Skin epidermis (tissue), 12 donors: ENCODE data around the gene SERPINA4.

Experiments used
- H3K27ac ChIP-seq, 21 experiments: fragments of 200-600 bp; sonication (generic) in 11 of 21; one replicate each; pipeline ENCODE4 v1.5.0; 2020; ENCODE audit warnings: mild to moderate bottlenecking in 3 of 21, inconsistent platforms in 2 of 21, moderate library complexity in 2 of 21
- H3K4me3 ChIP-seq, 7 experiments: fragments of 200-600 bp; sonication (generic) in 2 of 7; one replicate each; pipeline ENCODE4 v1.5.0; 2020; ENCODE audit warnings: inconsistent platforms in 2 of 7, mild to moderate bottlenecking in 2 of 7, moderate library complexity in 1 of 7

The SERPINA4 gene, protein sequence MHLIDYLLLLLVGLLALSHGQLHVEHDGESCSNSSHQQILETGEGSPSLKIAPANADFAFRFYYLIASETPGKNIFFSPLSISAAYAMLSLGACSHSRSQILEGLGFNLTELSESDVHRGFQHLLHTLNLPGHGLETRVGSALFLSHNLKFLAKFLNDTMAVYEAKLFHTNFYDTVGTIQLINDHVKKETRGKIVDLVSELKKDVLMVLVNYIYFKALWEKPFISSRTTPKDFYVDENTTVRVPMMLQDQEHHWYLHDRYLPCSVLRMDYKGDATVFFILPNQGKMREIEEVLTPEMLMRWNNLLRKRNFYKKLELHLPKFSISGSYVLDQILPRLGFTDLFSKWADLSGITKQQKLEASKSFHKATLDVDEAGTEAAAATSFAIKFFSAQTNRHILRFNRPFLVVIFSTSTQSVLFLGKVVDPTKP

DNA sequence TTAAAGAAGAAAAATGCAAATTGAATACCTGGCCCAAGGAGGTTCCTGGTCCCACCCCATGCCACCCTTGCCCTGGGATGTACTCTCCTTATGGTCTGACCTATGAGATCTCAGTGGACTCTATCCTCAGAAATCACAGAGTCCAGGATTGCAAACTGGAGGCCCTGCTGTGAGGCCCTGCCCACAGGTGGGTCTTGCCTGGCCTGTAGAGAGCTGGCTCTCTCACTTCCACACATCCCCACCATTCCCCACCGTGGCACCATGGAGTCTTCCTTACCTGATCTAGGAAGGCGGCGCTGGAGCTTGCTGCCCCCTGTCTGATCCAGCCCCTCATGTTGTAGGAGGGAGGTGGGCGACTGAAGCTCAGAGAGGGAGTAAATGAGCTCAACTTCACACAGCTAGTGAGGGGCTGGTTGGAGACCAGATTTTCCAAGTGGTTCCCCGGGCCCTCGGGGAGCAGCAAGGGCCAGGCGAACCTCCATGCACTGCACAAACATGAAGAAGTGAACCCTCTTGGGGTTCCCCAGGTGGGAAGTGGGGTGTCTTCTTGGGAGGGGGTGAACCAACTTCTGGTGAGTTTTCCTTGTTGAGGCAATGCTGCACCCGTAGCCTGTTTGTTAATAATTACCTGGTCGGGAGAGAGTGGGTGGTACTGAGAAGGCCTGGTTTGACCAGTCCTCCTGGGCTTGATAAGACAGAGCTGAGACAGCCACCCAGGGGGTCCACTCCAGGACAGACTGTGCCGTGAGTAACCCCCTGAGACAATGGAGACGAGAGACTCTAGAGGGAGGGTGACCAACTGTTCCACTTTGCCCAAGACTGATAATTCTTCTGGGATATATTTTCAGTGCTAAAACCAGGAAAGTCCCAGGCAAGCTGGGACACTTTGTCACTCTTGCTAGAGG is at the start of gene SERPINA4:
Gene SERPINA4 (plus strand): TSS at position 692 of the 905 bp plus-strand sequence. CDS start 2,041 bp downstream, outside the sequence.
- Histone ChIP-seq H3K27ac (no peak within 1 kb of the TSS), H3K4me3 (no peak within 1 kb of the TSS)

DNA sequence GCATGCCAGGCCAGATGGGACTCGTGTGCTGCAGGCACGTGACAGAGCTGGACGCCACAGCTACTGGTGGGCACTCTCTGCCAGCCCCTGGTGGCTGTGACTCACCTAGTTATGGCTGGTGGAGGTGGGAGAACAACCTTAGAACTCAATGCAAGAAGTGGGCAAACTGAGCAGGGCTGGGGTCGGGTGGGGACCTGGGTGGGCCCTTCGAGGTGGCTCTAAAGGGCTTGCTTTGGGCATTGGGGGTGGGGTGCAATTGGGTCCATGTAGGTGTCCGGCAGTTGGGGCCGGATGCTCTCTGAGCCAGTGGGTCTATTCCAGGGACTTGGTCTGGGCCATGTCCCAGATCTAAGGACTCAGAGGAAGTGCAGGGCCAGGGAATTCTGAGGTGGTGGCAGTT is 46.9 kb upstream of the SERPINA4 start:
- Histone ChIP-seq H3K4me3 (no peak overlapping the region), H3K27ac (peak overlapping the region in 1 of 21 experiments; percentile 24)

DNA sequence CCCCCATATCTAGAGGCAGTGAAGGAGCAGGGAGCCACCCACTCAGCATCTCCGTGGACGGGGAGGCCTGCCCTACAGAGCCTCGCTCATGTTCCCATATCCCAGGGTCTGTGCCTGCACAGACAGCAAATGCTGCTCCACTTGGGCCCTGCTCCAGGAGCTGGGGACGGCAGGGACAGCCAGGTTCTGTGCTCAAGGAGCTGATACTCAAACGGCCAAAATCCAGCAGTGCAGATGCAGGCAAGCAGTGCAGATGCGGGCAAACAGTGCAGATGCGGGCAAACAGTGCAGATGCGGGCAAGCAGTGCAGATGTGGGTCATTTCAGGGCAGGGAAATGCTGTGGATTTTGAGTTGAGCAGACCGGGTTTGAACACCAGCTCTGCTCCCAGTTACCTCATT is 45.8 kb upstream of the SERPINA4 start:
- no peak overlapping the region for H3K4me3 ChIP-seq
- H3K27ac ChIP-seq: peak overlapping the region in 2 of 21 experiments; percentile 59 to 70

DNA sequence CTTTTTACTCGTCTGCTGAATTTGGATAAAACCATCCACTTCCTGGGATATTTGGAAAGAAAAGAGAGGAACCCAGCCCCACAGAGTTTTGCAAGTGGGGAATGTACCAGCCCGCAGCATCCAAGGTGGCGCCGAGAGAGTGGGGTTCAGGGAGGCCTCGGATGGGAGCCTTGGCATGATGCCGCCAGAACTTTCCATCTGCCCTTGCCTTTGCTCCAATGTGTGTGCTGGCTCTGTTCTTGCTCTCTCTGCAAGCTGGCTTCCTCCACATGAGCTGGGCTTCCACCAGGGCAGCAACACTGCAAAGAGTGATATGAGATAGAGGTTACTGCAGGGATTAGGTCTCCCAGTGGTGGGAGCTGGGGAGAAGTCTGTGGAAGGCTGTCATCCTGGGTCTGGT is 45.4 kb upstream of the SERPINA4 start:
- Histone ChIP-seq H3K4me3 (no peak overlapping the region), H3K27ac (peak overlapping the region in 5 of 21 experiments; percentile 23 to 74 (median 65))

DNA sequence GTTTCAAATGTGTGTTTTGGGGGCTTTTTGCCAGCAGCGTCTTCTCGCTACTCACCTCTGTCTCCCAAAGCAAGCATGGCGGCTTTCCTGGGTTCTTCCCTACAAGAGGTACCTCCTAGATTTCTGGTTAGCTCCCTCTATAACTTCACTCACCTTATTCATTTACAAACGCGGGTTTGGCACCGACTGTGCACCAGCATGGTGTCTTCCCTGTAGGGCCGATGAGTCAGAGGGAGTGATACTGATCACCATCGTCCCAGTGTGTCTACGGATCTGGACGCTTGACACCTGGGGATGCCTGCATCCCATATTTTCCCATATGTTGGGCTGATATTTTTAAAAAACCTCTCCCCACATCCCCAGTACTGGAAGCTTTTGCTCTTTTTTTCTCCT is 44.0 kb upstream of the SERPINA4 start:
- H3K4me3 ChIP-seq: no peak overlapping the region
- H3K27ac ChIP-seq: peak overlapping the region in 12 of 21 experiments; percentile 9 to 74 (median 52)

- H3K27ac ChIP-seq: peak overlapping the region in 12 of 21 experiments; percentile 9 to 74 (median 58)
- no peak overlapping the region for H3K4me3 ChIP-seq
These were observed 43.5 kb upstream of the SERPINA4 start for GRCh38 chr14:94517641-94518257.

- Histone ChIP-seq H3K4me3 (no peak overlapping the region), H3K27ac (no peak overlapping the region)
These were observed 39.7 kb upstream of the SERPINA4 start for GRCh38 chr14:94521375-94522114.

DNA sequence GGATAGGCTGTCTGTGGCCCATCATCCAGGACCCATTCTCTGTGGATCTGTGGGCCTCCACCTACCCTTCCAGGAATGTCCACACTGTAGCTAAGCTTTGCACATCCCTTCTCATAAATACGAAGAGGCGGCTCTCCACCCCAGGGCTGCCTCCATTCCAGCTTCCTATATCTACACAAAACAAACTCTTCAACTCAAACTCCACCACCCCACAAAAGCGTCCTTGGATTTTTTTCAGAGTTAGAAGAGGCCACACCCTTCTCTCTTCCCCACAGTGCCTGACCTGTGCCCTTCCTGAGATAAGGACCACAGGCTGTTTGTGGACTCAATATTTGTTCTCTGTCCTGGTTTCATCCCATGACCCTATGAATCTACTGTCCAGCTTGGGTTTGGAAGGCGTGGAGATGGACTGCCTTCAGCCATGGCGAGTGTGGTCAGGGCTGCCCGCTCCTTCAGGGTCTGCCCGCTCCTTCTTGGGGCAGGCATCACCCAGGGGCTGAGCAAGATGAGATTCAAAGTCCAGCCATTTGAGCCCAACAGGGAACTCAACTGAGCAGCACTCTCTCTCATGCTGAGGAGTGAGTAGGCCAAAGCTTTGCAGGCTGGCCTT is 39.0 kb upstream of the SERPINA4 start:
- Histone ChIP-seq H3K4me3 (no peak overlapping the region), H3K27ac (no peak overlapping the region)

- Histone ChIP-seq H3K4me3 (no peak overlapping the region), H3K27ac (no peak overlapping the region)
These were observed 38.0 kb upstream of the SERPINA4 start for GRCh38 chr14:94523265-94523664.

DNA sequence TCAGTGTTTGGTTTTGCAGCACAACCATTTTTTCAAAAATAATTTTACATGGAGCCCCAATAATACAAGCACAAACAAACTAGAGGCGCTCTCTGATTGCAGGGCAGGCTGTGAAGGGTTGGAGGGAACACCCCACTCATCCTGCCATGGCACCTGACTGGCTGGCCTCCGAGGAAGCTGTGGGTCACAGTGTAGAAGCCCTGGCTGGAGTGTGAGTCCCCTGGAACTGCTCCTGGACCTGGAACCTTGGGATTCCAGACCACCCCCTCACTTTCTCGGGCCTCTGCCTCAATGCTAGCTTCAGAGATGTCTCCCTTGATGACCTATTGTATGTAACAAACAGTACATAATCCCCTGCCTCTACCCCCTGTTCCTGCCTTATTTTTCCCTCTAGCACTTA is 37.1 kb upstream of the SERPINA4 start:
- Histone ChIP-seq H3K27ac (no peak overlapping the region), H3K4me3 (no peak overlapping the region)

DNA sequence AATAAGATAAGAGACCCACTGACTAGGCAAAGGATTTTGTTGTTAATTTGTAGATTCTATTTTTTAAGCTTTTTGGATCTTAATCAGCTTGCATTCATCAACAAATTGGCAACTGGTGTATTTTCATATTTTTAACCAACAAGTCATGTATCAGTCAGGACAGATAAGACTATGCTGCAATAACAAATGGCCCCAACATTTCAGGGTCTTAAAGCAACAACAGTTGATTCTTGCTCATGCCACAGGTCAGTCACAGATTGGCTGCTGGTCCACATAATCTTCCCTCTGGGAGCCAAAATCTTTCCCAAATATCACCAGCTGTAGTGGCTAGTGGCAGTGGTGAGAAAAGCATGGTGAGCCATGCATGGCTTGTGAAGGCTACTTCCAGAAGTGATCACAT is 30.1 kb upstream of the SERPINA4 start:
- Histone ChIP-seq H3K4me3 (no peak overlapping the region), H3K27ac (no peak overlapping the region)

DNA sequence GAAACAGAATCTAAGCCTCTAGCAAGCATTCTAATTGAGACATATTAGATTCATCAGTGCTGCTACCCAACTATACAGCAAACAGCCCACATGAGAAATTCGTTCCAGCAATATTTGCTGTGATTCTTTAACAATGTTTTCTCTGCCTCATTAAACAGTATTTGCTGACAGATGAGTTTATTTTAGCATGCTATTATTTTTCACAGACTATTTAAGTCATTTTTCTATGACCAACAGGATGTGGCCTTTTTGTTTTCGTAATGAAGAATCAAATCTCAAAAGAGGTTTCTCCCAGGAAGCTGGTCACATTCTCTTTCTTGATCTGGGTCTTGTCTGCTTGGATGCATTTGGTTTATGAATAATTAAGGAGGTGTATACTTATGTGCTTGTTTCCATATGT is 28.8 kb upstream of the SERPINA4 start:
- Histone ChIP-seq H3K4me3 (no peak overlapping the region), H3K27ac (peak overlapping the region in 1 of 21 experiments; percentile 24)

DNA sequence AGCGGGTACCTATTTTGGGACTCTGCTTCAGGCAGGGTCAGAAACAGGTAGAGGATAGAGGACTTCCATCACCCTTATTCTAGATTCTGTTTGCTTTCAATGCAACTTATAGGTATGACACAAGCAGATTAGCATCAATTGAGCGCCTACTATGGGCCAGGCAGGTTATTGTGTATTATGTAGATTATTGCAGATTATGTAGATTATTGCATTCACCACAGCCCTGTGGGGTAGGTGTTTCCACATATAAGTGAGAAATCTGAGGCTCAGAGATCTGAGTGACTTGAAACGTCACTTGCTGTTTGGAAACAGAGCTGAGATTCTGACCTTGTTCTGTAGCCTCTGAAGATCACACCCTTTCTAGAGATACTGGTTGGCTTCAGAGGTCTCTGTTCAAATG is 25.7 kb upstream of the SERPINA4 start:
- no peak overlapping the region for H3K4me3 ChIP-seq
- no peak overlapping the region for H3K27ac ChIP-seq

- no peak overlapping the region for H3K27ac ChIP-seq
- H3K4me3 ChIP-seq: no peak overlapping the region
These were observed 24.4 kb upstream of the SERPINA4 start for GRCh38 chr14:94536836-94537235.

- no peak overlapping the region for H3K27ac ChIP-seq
- no peak overlapping the region for H3K4me3 ChIP-seq
These were observed 23.0 kb upstream of the SERPINA4 start for GRCh38 chr14:94538070-94538740.

DNA sequence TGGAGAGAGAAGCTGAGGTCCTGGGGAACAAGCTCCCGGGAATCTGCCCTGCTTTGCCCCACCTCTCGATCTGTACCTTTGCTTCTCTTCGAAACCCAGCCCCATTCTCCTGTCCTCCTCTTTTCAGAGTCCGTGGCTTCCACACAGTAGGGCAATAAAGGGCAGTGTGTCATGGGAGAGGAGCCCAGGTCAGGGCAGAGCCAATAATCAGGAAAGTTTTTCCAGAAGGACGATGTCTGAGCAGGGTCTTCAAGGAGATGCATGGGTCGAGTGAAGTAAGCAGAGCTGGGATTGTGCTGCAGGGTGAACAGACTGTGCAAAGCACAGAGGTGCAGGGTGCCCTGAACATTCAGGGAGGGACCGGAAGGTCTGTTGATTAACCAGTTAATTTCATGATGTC is 22.1 kb upstream of the SERPINA4 start:
- H3K4me3 ChIP-seq: no peak overlapping the region
- H3K27ac ChIP-seq: no peak overlapping the region

GRCh38 chr14:94540031-94540794 is 21.0 kb upstream of the SERPINA4 start:
- no peak overlapping the region for H3K4me3 ChIP-seq

More at GRCh38 chr14:94540031-94540794, 21.0 kb upstream of the SERPINA4 start:
- no peak overlapping the region for H3K27ac ChIP-seq
